Fibroblast of skin of right biceps (primary cell): ENCODE data around the gene NMNAT3.

Experiments used
- DNase-seq: peaks from one replicate; pipeline ENCODE4 v3.0.0-alpha.2; 2013

NMNAT3 gene

DNA sequence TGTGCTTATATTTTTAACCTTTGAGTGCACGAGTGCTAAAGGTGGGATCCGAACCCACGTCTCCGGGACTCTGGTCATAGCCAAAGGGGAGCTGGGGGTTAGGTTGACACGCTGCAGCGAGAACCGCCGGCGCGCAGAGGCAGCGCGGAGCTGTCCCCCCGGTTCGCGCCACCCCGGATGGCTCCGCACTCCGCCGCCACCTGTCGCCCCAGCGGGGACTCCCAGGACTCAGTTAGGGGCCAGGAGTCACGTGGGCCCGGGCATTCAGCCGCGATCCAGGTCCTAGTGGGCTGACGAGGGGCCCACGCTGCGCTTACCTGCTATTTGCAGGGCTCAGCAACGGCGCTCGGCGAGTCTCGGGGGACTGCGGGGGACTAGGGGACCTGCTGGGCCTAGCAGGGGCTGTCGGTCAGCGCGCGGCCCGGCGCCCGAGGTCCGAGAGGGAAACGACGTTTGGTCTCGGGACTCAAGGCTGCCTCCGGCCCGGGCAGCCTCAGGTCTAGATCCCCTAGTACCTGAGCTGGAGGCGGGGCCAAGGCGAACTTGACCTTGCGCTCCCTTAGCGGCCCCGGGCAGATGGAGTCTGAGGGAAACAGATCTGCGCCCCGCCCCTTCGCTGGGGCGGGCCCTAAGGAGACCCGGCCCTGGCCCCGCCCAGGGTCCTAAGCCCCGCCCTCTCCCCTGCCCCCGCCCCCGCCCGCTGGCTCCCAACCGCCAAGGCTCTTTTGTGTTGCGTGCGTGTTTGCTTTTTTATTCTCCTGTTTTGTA, at the start of gene NMNAT3:
TSS of gene NMNAT3 (minus strand) at position 585 of the 768 bp plus-strand sequence. CDS start 50,248 bp downstream, outside the sequence.
- DNase-seq: peak; percentile 55

DNA sequence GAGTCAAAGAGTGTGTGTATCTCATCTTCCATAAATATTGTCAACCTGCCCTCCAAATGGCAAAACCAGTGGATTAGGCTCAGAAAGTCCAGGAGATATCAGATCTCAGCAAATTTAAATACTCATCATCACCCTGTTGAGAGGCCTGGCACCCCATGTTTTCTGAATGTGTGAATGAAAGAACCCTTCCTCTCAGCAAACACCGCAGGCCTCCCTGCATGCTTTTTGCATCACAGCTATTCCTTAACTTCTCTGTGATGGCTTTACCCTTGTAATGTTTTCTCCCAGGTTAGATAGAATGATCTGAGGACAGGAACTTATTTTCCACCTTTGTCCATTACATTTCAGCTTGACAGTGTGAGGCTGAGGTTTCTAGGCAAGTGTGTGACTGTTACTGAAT, 43.6 kb upstream of the NMNAT3 start:
- DNase-seq: no peak

DNA sequence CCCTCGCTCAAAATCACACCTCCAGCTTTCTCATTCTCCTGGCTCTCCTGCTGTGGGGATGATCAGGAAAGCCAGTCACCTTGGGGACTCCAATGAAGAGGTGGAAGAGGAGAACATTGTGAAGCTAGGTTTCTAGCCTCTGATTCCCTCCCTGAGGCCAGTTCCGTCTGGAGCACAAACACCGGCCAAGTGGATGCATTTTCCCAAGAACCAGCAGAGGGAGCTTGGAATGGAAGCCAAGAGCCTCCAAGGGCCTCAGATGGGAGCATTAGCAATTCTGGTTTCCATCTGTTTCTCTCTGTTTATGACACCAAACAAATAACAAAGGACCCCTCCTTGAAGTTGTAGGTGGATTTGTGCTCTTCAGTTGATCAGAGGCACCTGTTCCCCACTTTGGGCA, 40.6 kb upstream of the NMNAT3 start:
- peak; percentile 14 for DNase-seq

DNA sequence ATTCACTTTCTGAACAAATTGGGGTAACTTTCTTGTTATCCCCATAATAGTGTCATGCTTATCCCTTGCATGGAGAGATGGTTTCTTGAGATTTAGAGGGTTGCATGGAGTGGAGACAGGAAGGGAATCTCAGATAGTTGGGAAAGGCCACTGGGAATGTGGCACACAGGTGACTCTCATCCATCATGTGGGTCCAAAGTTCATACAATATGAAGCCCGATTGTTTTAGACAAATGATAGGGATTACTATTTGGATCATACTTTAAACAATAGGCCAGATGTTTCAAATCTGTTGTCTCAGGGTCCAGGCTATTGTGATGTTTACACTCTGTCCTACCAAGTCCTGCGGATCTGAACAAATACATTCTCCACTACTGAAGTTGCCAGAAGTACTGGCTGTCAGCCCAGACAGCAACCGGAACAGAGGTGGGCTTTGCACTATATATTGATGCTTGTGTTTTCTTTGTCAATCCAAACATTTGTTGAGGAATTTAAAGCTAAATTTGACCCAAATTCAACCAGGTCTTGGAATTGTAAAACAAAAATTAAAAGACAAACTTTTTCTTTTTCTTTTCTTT, 39.2 kb upstream of the NMNAT3 start:
- no peak for DNase-seq

DNA sequence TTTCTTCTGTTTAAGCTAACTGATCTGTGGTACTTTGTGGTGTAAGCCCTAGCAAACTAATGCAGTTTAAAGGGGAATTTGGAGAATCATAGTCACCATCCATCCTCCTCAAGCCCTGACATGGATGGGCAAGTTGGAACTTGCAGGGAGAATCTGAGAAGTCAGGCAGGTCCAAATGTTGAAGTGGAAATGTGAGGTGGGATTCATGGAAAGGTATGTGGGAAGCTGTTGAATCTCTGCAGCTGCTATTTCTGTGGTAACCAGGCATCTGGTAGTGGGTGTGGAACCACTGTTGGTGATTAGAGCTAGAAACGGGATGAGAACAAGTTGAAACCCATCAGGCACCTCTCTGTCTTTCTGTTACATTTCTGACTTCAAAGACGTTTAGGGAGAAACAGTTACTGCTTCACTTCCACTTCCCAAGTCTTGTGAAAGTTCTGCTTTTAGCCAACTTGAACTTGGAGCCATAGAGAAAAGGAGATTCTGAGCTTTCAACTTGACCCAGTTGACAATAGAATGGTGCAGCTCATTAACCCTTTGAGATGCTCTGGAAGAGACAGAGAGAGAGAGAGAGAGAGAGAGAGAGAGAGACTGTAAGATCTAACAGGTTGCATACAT, 38.1 kb upstream of the NMNAT3 start:
- no peak for DNase-seq

DNA sequence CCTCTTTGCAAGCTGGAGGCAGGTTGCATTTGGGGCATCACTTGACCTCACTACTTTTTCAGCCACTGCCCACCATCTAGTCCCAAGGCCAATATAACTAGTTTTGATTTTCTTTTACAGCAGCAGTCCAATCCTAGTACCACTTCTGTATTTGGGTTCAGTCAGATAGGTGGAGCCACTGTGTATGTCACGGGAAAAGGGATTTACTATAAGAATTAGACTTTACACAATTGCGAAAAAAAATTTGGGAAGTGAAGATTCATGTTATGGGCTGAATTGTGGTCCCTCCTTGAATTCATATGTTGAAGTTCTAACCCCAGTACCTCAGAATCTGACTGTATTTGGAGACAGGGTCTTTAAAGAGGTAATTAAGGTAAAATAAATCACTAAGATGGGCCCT, 37.4 kb upstream of the NMNAT3 start:
- DNase-seq: no peak

DNA sequence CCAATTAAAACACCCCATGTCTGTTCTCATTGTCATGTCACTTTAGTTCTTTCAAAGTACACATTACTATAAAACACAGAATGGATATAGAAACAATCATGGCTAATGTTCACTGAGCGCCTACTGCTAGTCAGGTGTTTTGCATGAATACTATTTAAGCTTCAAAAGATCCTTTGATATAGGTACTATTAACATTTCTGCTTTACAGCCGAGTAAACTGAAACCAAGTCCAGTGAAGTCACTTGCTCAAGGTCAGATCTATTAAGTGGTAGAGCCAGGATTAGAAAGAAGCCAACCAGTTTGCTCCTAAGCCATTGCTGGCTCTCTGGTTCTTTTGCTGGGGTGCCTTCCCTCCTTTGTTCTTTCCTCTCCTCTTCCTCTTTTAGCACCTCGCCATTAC, 32.4 kb upstream of the NMNAT3 start:
- DNase-seq: no peak

DNA sequence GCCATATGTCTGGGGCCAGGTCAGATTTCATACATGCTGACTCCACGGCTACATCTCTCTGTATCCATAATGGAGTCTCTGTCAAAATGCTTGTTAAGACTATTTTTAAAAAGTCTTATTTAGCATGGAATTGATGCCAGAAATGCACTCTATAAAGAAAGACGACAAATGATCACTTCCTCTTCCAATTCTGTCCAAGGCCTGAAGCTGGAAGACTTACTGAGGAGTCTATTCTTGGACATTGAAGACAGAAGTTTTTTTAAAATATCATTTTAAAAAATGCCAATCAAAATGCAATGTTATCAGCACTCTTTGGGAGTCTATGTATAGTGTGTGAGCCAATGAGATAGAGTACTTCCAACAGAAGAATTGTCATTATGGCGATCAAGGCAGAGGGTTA, 27.9 kb upstream of the NMNAT3 start:
- DNase-seq: no peak

DNA sequence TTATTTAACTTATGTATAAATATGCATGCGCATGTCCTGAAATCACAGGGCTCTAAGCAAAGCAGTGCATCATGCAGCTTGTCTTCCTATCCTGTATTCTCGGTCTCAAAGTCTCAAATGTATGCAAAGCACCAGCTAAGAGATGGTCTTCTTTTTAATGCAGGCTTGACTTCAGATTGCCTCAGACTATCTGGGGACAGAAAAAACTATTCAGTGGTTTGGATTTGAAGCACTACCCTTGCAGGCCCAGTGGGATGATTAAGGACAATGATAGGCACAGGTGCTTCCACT, 18.5 kb upstream of the NMNAT3 start:
- no peak for DNase-seq

DNA sequence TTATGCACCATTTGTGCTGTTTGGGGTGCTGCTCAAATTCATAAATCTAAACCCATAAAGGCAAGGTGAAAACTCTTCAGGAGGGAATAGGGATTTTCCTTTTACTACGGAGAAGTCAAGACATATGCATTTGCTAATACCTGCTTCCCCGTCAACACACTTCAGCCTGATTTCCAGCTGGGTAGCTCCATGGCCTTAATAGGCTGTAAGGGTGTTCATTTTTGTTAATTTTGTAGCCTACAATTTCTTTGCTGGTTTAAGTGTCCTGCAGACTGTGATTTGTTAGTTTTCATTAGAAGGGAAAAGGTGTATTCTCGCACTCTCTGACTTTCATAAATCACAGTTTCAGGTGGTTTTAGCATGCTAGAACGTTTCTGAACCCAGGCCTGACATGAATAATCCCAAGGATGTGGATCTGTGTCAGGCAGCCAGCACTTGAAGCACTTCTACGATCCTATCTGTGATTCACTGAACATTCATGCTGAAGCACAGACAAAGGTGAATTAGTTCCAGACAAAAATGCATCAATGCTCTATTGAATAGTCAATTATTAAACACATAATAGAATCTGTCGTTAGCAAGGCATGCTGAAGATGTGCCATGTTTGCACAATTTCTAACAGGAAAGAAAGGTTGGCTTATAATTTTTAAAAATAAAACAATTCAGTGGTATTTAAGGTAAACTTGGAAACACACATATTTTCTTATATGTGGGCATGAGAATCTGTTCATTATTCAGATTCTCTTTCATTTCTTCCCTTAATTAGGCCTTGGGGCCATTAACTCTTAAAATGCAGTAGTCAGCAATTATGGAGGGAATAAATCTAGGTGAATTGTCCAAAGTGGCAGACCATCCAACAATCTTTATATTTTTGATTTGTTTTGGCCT, 17.9 kb upstream of the NMNAT3 start:
- no peak for DNase-seq

DNA sequence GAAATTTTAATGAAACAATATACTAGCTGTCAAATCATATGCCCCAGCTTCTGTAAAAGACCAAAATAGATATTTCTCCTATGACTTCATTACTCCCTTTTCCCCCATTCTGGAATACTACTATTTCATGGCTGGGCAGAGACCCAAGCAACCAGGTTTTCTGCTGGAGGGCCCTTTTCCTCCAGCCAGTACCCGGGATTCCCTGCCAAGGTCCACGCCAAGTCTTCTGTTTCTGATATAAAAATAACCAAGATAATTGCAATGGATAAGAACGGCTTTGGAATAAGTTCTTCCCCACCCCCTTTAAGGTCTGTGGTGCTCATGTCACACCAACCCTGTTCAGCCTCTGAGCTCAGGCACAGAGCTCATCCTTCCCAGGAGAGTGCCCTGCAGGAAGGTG, 17.2 kb upstream of the NMNAT3 start:
- DNase-seq: no peak

DNA sequence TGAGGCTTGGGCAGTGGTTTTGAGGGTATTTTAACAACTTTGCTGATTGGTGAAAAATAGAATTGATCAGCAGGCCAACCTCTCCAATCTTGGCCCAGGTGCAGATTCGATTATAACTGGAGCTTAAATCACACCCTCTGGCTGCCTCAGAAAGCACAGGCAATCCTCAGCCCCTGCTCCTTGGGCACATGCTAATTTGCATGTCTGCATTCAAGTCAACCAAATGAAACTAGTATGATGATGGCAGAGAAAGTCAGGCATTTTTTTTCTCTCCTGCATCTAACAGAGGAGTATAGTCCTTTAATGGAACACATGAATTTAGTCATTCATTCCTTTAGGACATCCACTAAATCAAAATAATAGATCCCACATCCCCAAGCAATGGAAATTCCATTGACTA, 16.8 kb upstream of the NMNAT3 start:
- no peak for DNase-seq

DNA sequence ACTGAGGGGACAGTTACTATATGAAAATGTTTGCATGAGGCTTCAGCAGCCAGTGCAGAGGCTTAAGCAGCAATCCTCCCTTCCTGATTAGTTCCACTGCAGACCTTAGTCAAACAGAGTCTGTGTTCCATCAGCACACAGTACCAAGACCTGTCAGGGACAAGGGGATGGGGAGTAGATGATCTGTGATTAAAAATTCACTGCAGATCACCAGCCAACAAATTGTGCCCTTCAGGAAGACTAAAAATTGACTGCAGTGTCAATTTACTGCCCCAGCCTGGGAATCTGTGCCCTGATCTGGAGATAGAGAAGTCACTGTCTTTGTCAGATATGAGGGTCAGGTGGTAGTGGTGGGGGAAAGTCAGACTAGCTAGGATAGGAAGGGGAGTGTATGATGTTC, 13.8 kb upstream of the NMNAT3 start:
- no peak for DNase-seq

DNA sequence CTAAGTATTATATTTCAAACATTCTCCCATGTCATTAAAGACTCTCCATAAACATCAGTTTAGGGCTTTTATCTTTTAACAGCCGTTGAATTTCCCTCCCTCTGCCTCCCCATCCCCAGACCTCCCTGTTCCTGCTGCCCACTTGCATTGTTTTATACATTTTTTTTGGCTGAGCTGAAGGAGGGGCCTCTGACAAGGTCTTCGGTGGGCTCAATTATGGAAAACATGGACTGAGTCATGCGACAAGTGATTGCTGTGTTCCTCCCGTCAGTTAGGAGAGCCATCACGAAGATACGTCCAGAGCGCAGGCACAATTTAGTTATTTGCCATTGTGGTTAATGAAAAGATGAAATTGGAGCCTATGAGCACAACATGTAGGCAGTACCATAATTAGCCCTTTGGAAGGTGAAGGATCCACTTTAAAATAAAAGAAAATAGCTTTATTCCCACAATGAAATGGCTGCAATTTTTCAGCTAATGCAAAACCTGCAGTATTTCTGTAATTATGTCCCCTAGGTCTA, 12.0 kb upstream of the NMNAT3 start:
- DNase-seq: no peak

DNA sequence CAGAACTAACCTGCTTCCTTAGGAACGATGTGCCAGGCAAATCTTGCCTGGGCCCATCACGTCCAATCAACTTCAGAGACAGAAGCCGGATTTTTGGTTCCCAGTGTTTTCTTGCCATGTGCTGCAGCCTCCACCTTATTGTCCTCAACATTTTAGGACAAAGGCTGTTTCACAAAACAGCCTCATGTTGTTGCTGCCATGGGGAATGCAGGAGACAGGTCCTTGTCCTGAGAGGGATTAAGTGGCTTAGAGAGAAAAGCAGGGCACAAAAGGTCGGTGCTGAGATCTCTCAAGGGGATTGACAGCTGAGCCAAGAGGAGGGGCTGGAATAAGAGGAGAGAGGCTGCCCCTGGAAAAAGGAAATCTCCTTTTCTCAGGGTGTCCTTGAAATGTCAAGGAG, 11.3 kb upstream of the NMNAT3 start:
- DNase-seq: no peak

DNA sequence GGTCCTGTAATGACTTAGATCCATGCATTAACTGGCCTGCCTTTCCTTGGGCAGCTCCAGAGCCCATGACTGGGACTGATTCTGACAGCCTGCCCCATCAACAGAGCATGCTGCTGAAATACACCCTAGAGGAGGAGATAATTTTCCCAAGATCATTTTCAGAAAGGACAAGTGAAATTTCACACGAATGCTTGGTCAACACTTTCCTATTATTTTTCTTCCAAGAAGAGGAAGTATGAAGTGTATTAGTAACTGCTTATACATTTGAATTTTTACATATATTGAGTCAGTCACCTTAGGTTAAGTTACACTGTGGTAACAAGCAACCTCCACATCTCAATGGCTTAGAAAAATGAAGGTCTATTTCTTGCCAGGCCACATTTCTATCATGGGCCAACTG, 9.7 kb upstream of the NMNAT3 start:
- no peak for DNase-seq

DNA sequence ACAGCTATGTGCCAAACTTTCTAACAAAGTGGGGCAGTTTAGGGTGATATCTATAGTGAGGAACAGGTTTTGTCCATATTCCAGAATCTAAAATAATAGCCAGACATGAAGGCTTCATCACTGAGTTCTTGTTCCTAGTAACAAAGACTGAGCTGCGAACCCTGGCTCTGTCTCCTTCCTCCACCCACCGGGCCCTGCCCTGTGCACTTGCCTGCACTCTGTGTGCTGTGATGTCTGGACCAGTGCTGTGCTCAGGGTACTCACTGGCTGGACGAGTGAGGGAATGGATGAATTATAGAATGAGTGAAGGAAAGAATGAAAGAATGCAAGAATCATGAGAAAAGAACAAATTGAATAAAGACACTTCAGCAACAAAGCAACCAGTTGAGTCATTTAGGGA, 8.9 kb upstream of the NMNAT3 start:
- no peak for DNase-seq

DNA sequence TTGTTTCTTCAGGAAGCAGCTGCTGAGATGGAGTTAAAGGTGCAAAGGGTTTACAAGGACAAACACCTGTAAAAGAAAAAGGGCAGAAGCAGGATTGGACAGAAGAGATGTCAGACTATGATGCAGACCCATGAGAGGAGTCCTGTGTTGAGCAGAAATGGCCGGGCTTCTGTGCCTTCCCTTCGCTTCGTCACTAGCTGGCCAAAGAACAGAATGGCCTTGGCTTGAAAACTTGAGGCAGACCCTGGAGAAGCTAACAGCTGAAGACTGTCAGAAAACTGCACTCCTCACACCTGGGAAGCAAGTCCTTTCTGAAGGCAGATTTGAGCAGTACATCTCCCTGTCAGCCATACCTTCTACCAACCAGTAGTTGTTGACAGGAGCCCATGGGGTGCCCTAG, 8.4 kb upstream of the NMNAT3 start:
- no peak for DNase-seq

DNA sequence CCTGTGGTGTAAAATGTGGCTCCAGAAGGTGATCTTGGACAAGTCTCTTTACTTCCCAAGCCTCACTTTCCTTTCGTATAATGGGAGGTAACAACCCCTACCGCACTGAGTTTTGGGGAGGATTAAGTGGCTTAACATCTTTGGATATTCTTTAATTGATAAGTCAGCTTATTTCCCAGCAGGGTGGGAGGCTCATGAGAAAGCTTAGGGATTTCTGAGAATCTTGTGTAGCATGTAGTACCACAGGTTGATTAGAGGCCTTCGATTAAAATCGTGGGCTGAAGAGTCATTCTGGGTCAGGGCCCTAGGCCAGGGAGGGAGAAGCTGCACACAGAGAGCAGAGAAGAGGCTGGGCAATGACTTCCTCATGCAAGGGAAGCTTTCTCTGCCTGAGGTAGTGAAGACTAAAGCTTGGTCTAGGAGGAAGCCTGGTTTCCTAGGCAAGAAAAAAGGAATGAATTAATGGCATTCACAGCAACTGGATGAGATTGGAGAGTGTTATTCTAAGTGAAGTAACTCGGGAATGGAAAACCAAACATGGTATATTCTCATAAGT, 1.5 kb upstream of the NMNAT3 start:
- no peak for DNase-seq

DNA sequence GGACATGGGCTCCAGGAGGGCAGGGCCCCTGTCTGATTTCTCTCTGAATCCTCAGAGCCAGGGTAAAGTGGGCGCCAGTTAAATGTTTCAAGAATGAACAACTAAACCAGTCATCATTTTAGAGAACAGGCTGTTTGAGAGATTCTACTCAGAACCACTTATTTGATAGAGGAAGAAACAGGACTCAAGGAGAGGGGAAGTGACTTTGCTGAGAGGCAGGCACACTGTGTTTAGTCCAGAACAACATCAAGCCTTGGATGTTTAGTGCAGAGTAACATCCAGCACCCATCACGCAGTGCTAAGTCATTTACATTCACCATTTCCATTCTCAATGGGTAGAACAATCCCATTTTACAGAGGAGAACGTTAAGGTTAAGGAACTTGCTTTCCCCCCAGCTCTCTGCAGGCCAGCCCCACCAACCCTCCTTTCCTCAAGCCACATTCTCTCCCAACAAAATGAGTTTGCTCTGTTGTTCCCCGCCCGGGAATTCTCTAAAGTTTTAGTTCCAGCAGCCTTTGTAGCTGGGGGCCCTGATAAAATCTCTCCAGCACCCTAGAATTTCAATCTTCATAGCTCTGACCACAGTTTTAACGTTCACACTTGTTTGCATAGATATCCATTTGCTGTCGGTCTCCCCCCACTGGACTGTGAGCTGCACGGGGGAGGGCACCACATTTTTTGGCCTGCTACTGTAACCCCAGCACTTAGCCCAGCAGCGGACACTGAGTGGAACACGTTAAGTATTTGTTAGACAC, 962 bp downstream of the NMNAT3 start:
- no peak for DNase-seq

DNA sequence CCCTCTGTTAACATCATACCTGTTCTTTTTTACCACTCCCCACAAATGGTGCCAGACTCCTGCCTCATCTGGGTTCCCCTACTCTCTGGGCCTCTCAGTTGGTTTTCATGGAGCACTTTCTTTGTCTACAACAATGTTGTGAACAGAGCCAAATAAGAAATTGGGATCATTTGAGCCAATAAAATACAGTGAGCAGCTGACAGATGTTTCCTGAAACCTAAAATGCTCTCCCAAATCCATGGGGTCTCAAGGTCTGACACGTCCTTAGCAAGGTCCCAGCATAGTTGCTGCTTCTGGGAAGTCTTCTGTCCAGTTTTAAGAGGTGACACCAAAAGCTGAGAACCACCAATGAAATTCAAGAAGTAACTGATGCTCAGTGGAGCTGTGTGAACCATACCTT, 1.7 kb downstream of the NMNAT3 start:
- DNase-seq: no peak

DNA sequence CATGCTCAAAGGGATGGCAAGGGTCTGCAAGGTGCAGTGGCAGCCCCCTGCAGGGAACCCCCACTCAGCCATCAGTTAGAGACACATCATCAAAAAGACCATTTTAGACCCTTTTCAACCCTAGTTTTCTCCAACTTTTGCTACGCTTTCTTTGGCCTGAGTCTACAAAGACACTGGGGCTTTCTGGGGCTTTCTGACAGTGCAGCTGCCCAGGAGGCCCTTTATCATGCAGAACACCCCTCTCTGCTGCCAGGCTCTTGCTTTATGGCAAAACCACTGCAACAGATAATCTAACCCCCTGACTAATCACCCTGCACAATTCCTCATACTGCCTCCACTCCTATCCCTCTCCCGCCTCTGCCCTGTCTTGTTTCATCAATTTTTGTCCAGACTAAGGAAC, 2.4 kb downstream of the NMNAT3 start:
- DNase-seq: no peak
